Gastrocnemius medialis (tissue), 4 donors: ENCODE data around the gene FBXW4. TPM values are rescaled to one million over a fixed set of nuclear protein-coding genes. Genes with fewer than 3 reads are reported as not detected.
"Not testable (repeated sequence)": the region's sequence is repeated elsewhere in the genome, so short reads cannot be mapped to it uniquely, and the experiment has no call there.

ENCODE experiments used
- ATAC-seq, 2 donors: fragments of 150-250 bp; one replicate each; pipeline ENCODE4 v1.9.1; 2016
- DNase-seq, 2 donors: peaks; one replicate each; pipeline ENCODE4 v3.0.0-alpha.2; 2019
- H3K27ac ChIP-seq, 4 donors: fragments of 200-600 bp; sonication (generic); 1 replicate in 1 of 4; 2 replicates in 3 of 4; pipeline ENCODE4 v1.5.1; 2016 to 2018; ENCODE audit warnings: mild to moderate bottlenecking in 2 of 4, moderate library complexity in 1 of 4
- H3K27me3 ChIP-seq, 3 donors: fragments of 200-600 bp; sonication (generic) in 2 of 3; 1 replicate in 1 of 3; 2 replicates in 2 of 3; pipeline versions ENCODE4 v1.5.1 to v1.6.0; 2016 to 2019; ENCODE audit warnings: mild to moderate bottlenecking in 1 of 3, moderate library complexity in 1 of 3
- H3K36me3 ChIP-seq, 2 donors: fragments of 200-600 bp; sonication (generic) in 1 of 2; one replicate each; pipeline ENCODE4 v1.5.1; 2017 to 2018
- H3K4me1 ChIP-seq, 2 donors: fragments of 200-600 bp; sonication (generic) in 1 of 2; one replicate each; pipeline ENCODE4 v1.5.1; 2016 to 2017; ENCODE audit warnings: mild to moderate bottlenecking in 2 of 2
- H3K4me3 ChIP-seq, 4 donors: fragments of 200-600 bp; sonication (generic) in 3 of 4; 1 replicate in 1 of 4; 2 replicates in 3 of 4; pipeline ENCODE4 v1.5.1; 2016 to 2019; ENCODE audit warnings: mild to moderate bottlenecking in 2 of 4
- H3K9me3 ChIP-seq, 3 donors: fragments of 200-600 bp; sonication (generic) in 2 of 3; 1 replicate in 1 of 3; 2 replicates in 2 of 3; pipeline ENCODE4 v1.5.1; 2016 to 2019
- POLR2A ChIP-seq, 2 donors: fragments of 450-650 bp; IDR thresholded peaks; one replicate each; pipeline ENCODE4 v1.6.1; 2017; ENCODE audit warnings: antibody characterized with exemption in 2 of 2, mild to moderate bottlenecking in 2 of 2, moderate library complexity in 2 of 2
- in situ Hi-C, 4 donors: fragments of 200-750 bp; cut with MboI; loops; one replicate each; pipeline versions ENCODE4 v1.15.0 to v1.8.0; 2017; ENCODE audit warnings: low sequenced_read_pairs in 4 of 4
- intact Hi-C: fragments of 100-400 bp; cut with DNase I; formaldehyde crosslinking; loops from one replicate; pipeline ENCODE4 v1.15.1; 2023; ENCODE audit warnings: low total_unique reads
- total RNA-seq, 4 donors: library from RNA; depleted of rRNA; stranded (reverse); fragments of >200 nt; gene quantifications; one replicate each; pipeline versions ENCODE4 v1.1.0 to v1.2.3, GENCODE V29; 2016
- TF ChIP-seq, protein P1 (sequence below), 5 experiments: fragments of 450-650 bp in 3 of 5; fragments of 200-600 bp in 2 of 5; sonication (generic) in 2 of 5; IDR thresholded peaks in 4 of 5; conservative IDR thresholded peaks in 1 of 5; 1 replicate in 4 of 5; 2 replicates in 1 of 5; pipeline ENCODE4 v1.5.1; 2016 to 2019; ENCODE audit warnings: antibody characterized with exemption in 5 of 5, mild to moderate bottlenecking in 3 of 5, moderate library complexity in 3 of 5

The FBXW4 gene
- total RNA-seq, 4 donors from 2014 or later, result 43.1 to 72.6 (median 70.2) TPM

DNA sequence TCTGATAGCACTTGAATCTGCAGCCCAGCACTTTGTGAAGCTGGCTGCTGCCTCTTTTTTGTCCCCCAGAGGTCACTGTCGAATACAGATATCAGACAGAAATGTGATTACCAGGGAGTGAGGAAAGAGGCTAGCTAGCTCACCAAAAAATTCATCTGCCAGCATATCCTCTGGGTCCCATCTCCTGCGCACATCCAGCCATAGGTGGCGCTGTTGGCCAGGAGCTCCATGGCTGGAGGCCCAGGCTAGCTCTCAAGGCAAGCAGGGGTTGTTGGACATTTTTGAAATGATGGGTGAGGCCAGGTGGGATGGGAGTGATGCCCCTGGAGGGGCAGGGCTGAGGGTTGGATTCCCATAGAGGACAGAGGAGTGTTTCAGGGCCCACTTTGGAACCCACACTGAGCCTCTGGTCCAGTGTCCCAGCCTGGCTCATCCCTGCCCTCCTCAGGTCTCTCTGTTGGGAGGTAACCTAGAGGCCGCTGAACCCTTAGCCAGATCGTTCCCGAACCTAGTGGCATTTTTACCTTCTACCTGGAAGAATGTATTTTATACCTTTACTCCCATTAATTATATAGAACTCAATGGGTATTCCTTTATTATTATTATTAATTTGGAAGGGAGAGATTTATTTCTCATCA is 92.1 kb downstream of the FBXW4 start:
- in situ Hi-C loops, result loop anchor here in 2 of 4 donors (10.0 kb wide), 2 partner anchors 182 to 402 kb away; partner anchors contain the start of gene NPM3 (in 2 of the 2)
- Histone ChIP-seq H3K27ac (no peak overlapping the region), H3K4me3 (no peak overlapping the region), H3K9me3 (no peaks in the 10 kb centered on the region), H3K36me3 (no peaks in the 10 kb centered on the region), H3K4me1 (no peaks in the 10 kb centered on the region), H3K27me3 (no peaks in the 10 kb centered on the region)
- no peak for TF ChIP-seq POLR2A (IDR thresholded peaks at IDR 0.05)
- TF ChIP-seq, protein P1, sequence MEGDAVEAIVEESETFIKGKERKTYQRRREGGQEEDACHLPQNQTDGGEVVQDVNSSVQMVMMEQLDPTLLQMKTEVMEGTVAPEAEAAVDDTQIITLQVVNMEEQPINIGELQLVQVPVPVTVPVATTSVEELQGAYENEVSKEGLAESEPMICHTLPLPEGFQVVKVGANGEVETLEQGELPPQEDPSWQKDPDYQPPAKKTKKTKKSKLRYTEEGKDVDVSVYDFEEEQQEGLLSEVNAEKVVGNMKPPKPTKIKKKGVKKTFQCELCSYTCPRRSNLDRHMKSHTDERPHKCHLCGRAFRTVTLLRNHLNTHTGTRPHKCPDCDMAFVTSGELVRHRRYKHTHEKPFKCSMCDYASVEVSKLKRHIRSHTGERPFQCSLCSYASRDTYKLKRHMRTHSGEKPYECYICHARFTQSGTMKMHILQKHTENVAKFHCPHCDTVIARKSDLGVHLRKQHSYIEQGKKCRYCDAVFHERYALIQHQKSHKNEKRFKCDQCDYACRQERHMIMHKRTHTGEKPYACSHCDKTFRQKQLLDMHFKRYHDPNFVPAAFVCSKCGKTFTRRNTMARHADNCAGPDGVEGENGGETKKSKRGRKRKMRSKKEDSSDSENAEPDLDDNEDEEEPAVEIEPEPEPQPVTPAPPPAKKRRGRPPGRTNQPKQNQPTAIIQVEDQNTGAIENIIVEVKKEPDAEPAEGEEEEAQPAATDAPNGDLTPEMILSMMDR (IDR thresholded peaks at IDR 0.05 in 4 of 5, conservative IDR thresholded peaks at IDR 0.05 in 1 of 5), result peak; percentile 68 to 87 (median 80)
- intact Hi-C loops, result loop anchor here (1.0 to 10.0 kb wide), 2 partner anchors 92 to 178 kb away; partner anchors contain the start of gene FBXW4
- DNase-seq (peak; percentile 18 to 61), ATAC-seq (peak; percentile 84 to 85)

DNA sequence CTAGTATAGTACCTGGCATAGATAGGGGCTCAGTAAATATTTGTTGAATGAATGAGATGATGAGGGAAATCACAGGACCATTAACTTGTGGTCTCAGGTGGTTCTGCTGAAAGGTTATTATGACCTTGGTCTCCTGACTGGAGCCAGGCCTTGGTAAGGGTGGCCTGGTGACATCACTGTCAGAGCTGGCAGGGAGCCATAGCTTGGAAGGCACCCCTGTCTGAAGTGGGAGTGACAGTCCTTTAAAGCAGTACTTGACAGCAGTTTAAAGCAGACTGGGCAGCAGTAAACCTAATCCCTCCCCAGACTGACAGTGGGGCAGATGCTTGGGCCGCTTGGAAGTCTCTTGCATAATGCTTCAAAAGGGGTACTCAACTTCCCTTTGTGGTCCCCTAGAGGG is 93.4 kb downstream of the FBXW4 start:
- TF ChIP-seq, protein P1 (IDR thresholded peaks at IDR 0.05 in 4 of 5, conservative IDR thresholded peaks at IDR 0.05 in 1 of 5), result no peak
- no peak for TF ChIP-seq POLR2A (IDR thresholded peaks at IDR 0.05)
- H3K9me3 ChIP-seq, result no peaks in the 10 kb centered on the region
- in situ Hi-C loops (loop anchor here in 2 of 4 donors (10.0 kb wide), 2 partner anchors 183 to 403 kb away; partner anchors contain the start of gene NPM3 (in 2 of the 2)), intact Hi-C loops (loop anchor here (10.0 kb wide), 1 partner anchor 93 kb away; the partner anchor contains the start of gene FBXW4)
- no peak overlapping the region for H3K27ac ChIP-seq
- no peaks in the 10 kb centered on the region for H3K4me1 ChIP-seq
- ATAC-seq, result no peak
- H3K4me3 ChIP-seq, result no peak overlapping the region
- no peaks in the 10 kb centered on the region for H3K27me3 ChIP-seq
- no peaks in the 10 kb centered on the region for H3K36me3 ChIP-seq
- DNase-seq, result no peak

DNA sequence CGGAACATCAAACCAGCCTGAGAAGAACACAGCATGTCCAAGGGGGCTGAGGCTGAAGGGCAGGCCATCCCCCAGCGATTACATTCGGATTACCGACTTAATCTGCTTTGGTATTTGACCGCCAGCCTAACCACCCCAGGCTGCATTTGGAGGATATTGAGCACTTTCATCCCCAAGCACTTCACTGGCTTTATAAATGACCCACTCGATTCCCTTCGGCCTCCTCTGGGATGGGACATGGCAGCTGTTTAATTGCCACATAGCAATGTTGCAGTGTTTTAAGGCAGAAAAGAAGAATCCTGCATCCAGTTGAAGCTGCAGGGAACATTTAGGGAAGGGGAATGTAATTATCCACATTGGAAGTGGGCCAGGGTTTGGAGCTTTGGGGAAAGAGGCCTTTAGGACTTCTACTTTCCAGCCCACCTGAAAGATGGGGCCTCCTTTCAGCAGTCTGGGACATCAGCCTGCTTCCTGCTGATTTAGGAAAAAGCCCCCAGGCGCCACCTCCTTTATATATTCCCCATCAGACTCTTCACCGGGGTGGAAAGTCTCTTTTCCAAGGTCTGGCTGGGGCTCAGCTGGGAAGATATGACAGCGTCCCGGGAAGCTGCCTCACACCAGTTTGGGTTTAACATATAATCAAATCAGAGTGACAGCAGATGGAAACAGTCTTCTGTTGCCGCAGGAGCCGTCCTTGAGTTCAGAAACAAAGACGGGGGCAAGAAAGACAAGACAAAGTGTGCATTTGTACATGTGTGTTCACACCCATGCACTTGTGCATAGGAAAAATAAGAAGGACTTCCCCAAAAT is 97.7 kb downstream of the FBXW4 start:
- Histone ChIP-seq H3K27ac (no peak overlapping the region), H3K4me1 (peaks cover 0 to 11% of the 10 kb centered on the region in 2 donors), H3K4me3 (no peak overlapping the region), H3K36me3 (no peaks in the 10 kb centered on the region), H3K9me3 (no peaks in the 10 kb centered on the region), H3K27me3 (no peaks in the 10 kb centered on the region)
- intact Hi-C loops (no loop called here), in situ Hi-C loops (no loop called here)
- TF ChIP-seq, protein P1 (IDR thresholded peaks at IDR 0.05 in 4 of 5, conservative IDR thresholded peaks at IDR 0.05 in 1 of 5), result no peak
- TF ChIP-seq POLR2A (IDR thresholded peaks at IDR 0.05), result no peak
- no peak for DNase-seq
- ATAC-seq, result no peak

DNA sequence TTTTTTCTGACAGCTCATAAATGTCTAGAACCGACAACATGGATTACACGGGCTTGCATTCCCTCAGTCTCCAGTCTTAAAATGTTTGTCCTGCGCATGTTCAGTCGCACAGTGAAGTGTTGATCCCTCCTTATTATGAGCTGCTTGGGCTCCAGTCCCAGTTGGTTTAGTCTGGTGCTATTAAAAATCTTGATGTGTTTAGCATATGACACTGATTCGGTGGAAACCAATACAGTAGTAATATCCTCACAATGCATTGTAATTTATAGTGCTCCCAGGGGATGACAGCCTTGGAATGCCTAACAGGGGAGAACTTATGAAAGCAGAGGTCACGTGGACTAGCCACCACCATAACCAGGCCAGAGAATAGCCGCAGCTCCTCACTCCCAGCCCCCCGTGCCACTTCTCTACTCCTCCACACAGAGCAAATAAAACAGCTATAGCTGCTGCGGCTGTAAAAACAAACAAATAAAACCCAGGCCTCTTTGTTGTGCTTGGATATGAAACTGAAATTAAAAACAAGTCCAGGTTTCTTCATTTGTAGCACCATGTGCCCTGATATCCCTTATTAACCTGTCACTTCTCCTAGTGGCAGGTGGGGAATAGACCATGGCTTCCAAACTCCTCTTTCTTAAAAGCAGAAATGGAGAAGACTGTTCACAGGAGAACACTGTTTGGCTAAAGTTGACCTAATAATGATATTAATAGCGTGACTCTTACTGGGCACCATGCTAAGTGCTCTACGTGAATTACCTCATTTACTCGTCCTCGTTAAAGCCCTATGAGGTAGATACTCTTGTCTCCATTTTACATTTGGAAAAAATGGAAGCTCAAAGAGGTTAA is 99.2 kb downstream of the FBXW4 start:
- peak; percentile 50 to 69 for ATAC-seq
- in situ Hi-C loops (no loop called here), intact Hi-C loops (no loop called here)
- peaks cover 0 to 11% of the 10 kb centered on the region in 2 donors for H3K4me1 ChIP-seq
- H3K27ac ChIP-seq, result peak overlapping the region; percentile 15 to 51 (median 28)
- no peak overlapping the region for H3K4me3 ChIP-seq
- no peak for TF ChIP-seq POLR2A (IDR thresholded peaks at IDR 0.05)
- TF ChIP-seq, protein P1 (IDR thresholded peaks at IDR 0.05 in 4 of 5, conservative IDR thresholded peaks at IDR 0.05 in 1 of 5), result no peak
- no peak for DNase-seq
- no peaks in the 10 kb centered on the region for H3K27me3 ChIP-seq
- H3K36me3 ChIP-seq, result no peaks in the 10 kb centered on the region
- H3K9me3 ChIP-seq, result no peaks in the 10 kb centered on the region

DNA sequence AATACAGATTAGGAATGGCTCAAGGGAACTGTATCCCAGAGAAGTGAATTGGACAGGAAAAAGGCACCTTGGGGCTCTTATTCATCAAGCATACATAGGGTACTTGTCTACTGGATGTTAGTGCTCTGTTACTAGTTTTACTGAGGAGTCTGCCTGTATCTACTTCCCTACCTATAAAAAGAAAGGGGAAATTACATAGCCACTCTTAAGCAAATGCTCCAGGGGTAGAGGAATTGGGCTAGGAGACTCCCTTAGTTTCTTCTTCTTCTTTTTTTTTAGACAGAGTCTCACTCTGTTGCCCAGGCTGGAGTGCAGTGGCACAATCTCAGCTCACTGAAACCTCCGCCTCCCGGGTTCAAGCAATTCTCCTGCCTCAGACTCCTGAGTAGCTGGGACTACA is 101.6 kb downstream of the FBXW4 start:
- H3K4me3 ChIP-seq, H3K36me3 ChIP-seq, H3K27ac ChIP-seq, in situ Hi-C loops, H3K9me3 ChIP-seq, H3K27me3 ChIP-seq, ATAC-seq, intact Hi-C loops, DNase-seq: not testable (repeated sequence)
- peaks cover 9 to 18% of the 10 kb centered on the region in 2 donors for H3K4me1 ChIP-seq
